NCI-H2171 (cell line): Measurements from ENCODE around the gene LONRF2.

ENCODE experiments used
- DNase-seq: peaks from one replicate; lab custom pipeline; 2025; lab: John Stamatoyannopoulos, UW

The LONRF2 gene

DNA sequence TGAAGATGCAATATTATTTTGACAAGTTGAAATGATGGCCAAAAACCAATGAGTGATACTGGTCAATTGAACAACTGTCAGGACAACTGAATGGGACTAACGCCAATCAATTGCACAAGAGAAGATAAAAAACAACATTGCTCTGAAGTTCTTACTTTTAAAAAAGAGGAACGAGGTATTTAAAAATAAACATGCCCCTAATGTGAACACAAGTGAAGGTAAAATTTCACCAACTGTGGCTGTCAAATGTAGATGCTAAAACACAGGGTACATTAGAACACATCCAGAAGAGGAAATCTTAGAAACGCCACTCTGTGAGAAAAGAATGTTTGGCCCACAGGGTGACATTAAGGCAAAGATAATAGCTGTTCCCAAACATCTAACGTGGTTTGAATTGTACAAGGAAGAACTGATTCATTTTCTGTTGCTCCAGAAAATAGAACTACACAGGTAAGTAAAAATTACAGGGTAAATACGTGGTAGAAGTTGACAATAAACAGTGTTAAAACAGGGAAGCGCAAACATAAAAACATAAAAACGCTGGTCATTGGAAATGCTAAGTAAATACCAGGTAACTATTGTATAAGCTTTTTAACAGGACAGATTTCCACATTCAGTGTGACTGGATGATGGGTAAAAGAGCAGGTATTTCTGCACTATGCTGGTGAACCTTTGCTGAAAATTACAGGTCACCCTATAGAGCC, 20.3 kb downstream of the LONRF2 start:
- DNase-seq = no peak

DNA sequence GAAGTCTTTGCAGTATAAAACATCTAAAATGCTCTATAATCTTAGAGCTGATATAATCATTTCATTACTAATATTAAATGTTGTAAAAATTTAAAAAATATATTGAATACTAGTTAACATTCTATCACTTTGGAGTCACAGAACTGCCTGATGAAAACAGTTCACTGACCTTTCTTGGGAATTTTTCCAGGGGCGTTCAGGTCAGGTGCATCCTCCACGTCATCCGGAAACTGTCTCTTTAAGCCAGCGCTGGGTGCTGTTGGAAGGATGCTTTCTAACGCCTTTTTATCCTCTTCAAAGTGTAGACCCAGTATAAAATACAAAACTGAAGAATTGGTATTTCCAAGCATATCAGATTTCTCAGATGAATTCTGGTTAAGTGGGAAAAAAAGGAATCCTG, 22.8 kb downstream of the LONRF2 start:
- no peak for DNase-seq

DNA sequence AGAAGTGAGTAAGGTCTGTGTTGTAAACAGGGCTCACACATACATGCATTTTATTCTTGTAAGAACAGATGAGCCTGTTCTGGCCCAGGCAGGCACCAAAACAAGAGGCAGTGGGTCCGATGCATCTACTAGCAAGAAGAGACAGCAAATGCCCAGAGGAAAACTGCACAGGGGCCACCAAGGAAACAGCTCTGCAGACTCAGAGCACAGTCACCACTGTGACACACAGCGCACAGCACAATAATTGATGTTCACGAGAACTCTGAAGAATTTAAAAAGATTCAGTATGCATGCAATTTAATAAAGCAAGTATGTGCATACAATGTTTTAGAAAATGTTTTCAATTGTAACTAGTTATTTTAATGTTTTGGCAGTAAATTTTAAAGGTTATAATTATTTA, 24.8 kb downstream of the LONRF2 start:
- DNase-seq = no peak

DNA sequence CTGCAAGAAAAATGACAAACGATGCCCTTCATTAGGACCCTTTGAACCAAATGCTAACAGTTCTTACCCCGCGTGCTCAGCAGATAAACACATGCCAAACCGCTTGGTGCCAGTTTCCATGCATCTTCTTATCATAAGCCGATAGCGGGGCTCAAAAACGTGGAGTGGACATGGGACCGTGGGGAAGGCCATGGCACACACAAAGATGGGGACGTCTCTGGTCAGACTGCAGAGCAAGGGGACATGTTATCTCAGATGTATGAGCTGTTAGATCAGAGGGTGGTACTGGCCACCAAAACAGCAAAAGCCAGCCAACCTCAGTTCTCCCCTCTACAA, 28.2 kb downstream of the LONRF2 start:
- DNase-seq = no peak

DNA sequence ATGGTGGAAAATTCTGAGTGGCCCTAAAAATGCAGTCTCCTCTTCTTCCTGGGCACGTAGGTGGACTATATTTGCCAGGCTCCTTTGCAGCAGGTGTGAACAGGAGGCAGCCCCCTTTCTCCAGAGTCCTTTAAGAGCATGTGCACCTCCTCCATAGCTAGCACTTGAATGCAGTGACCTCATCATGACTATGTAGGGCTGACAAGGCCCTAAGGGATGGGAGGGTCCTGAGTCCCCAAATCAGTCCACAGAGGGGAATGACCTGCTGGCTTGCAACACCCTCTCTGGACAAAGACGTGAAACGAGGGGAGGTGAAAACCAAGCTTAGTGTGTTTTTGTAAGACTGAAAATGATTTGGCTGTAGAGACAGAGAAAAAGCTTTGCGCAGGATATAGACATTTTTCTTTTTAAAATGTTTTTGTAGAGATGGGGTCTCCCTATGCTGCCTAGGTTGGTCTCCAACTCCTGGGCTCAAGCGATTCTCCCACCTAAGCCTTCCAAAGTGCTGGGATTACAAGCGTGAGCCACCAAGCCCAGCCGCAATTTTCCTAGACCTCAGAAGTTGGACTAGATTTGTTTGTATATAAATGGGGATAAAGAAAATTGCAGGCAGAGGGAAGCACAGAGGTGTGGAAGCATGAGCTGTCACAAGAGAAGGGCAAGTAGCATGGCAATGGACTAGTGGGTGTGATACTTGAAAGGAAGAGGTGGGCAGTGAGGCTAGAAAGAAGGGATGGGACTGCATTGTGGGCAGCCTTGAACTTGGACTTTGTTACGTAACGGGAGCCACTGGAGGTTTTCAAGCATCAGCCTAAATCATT, 28.8 kb downstream of the LONRF2 start:
- no peak for DNase-seq

DNA sequence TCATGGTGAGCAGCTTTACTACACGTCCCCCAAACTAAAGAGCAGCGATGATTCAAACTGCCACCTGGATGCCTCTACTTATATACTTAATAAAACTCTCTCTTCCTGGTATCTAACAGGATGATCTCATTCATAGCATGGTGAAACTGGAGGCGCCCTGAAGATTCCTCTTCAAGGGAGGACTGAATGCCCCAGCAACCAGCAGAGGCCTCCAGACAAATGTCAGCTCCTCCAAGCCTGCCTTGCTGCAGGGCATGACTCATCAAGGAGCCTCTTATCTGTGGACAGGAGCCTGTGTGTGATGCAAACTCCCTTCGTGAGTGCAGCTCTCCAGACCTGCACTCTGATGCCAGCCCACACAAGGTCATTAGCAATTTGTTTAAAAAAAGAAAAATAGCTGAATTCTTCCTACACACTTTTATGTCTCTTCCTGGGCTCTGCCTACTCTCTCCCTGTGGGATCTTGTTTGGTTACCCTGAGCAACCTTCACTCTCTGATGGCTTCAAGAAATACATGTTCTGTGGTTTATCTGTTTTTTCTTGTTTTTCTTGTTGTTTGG, 30.2 kb downstream of the LONRF2 start:
- DNase-seq = no peak

DNA sequence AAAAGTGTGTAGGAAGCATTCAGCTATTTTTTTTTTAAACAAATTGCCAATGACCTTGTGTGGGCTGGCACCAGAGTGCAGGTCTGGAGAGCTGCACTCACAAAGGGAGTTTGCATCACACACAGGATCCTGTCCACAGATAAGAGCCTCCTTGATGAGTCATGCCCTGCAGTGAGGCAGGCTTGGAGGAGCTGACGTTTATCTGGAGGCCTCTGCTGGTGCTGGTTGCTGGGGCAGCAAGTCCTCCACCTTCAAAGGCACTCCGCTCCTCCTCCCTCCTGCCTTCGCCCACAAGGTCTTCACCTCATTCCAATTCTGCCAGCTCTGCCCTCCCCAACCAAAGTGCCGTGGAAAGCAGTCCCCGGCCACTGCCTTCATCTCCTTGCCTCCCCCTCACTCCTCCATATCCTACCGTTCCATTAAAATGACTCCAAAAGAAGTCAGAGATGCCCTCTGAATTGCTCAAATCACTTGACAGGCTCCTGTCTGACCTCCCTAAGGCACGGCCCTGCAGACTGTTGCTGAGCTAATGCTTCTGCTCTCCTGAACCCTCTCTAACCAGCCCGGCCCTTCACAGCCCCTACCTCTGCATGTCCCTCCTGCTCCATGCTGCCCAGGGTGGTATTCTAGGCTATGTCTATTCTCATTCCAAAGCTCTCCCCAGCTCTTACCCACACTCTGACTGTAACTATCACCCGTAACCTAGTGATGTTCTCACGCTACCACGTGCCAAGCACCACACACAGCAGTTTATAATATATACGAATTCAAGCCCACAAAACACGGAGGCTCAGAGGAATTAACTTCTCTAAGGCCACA, 30.9 kb downstream of the LONRF2 start:
- no peak for DNase-seq

DNA sequence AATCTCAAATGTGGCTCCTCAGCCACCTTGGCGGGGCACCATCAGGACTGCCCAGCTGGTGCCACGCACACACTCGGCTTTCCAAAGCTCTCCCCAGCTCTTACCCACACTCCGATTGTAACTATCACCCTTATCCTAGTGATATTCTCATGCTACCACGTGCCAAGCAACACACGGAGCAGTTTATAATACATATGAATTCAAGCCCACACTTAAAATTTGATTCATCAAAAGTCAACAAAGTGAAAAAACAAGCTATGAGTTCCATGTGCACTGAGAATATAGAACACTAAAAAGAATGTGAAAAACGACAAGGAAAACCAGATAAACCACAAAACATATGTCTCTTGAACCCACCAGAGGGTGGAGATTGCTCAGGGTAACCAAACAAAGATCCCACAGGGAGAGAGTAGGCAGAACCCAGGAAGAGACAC, 31.6 kb downstream of the LONRF2 start:
- DNase-seq = no peak

DNA sequence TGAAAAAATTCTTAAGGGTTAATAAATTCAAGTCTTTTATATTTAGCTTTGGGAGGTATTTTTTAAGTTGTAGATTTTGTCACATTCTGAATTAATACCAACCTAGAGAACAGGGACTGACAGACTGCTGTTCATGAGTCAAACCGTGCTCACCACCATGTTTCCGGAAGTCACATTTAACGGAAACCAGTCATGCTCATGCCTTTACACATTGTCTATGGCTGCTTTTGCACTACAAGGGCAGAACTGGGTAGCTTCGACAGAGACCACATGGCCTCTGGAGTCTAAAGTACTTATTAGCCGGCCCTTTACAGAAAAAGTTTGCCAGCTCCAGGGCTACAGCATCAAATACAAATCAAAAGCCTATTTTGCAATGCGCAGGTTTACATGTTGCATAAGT, 33.3 kb downstream of the LONRF2 start:
- DNase-seq = no peak

DNA sequence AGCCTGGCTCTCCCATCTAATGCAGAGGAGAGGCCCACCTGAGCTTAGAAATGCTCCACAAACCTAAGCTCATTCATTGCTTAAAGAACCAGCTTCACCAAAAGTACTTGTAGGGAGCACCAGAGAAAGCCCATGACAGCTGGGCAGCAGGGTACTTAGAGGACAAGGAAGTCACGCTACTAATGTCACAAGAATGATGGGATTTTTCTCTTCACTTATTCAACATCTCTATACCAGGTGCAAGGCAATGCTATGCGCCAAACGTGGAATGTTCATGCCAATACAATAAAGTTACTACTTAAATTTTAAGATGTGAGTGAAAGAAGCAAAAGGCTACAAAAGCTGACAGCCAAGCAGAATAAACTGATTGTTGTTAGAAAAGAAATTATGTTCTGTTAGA, 36.0 kb downstream of the LONRF2 start:
- DNase-seq = no peak

DNA sequence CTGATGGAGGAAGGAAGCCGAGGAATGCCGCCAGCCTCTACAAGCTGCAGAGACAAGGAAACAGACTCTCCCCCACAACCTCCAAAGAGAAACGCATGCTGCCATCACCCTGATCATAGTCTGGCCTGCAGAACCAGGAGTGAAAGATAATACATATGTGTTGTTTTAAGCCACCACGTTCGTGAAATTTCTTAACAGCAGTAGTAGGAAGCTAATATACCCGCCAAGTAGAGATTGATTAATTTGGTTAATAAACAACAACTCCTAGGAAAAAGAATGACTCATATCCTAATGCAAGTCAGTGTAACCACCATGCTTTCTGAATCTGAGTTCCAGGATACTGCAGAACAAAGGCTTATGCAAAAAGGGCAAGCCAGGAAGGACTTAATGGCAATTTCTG, 36.6 kb downstream of the LONRF2 start:
- DNase-seq = no peak

DNA sequence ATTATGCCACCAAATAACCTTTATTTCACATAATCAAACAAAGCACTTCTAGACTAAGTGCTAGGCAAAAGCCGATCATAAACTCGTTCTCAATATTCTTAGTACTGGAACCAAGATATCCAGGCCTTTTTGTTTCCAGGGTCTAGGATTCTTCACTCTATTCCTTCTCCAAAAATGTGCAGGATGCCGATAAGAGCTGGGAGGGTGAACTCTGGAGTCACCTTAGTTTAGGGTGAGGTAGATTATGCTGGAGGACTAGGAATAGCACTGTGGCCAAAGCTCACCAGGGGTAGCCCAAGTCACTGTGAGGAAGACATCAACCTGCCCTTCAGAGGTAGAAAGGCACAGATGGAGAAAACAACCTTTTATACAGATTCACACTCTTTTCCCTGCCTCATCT, 37.3 kb downstream of the LONRF2 start:
- DNase-seq = no peak

DNA sequence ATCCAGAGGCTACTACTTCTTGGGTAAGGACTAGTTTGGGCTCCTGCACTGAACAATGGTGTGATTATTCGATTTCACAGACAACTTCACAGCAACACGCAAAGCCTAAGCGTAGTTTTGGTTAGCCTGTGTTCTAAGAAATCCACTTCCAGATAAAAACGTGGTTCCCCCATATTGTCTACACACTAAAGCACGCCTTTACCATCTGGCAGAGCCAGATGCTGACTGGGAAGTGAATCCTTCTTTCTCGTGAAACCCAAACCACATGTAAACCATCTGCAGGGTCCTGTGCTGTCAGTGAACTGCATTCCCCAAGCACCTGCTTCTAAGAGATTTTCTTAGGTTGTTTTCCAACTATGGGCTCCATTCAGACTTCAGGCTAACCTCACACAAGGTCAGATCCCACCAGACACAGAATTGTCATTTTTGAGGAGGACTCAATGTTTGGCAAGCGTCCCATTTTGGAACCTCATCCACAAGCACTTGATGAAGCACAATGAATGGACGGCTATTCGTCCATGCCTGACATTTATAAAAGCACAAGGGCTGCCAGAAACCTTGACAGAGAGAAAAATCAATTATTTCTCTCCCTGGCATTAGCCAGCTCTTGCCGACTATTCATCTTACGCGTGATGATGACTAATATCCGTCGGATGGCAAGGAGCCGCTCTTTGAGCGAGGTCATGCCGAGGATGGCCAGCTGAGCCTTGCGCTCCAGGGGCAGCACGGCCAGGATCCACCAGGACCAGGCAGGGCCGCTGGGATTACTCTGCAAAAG, 38.4 kb downstream of the LONRF2 start:
- peak; percentile 16 for DNase-seq

DNA sequence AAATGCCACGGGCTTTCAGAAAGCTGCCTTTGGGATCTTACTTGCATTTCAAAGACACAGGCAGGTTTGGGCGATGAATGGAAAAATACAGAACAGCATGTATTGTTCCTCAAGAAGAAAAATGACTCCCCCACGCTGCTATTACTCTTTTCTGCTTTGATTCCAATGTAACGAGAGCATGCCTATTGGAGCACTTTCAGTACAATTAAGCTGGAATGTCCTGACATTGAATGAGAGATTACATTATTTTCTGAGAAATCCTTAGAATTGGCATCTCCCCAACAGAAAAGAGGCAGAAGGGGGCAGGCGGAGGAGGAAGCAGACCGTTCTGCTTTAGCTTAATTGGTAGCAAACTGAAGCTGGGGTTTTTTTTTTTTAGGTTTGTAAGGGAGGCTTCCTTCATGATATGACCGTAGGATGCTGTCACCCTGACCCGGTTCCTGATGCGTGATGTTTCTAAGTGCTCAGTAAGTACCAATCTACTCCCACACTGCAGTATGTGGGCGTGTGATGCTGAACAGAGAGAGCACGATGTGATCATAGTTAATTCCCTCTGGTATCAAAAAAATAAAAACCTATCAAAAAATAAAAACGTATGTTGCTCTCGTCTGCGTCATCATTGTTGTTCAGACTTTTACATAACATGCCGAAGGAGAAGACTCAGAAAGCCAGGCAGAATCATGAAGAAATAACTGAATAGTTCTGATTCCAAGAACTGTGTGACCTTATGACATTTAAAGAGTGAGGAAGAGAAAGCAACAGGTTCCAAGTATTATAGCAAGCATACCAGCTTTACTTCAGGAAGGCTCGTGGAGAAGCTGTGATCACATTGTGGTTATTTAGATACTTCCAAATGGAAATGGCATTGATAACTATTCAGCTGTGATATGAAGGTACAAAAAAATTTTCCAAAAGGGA, 40.5 kb downstream of the LONRF2 start:
- DNase-seq = no peak

DNA sequence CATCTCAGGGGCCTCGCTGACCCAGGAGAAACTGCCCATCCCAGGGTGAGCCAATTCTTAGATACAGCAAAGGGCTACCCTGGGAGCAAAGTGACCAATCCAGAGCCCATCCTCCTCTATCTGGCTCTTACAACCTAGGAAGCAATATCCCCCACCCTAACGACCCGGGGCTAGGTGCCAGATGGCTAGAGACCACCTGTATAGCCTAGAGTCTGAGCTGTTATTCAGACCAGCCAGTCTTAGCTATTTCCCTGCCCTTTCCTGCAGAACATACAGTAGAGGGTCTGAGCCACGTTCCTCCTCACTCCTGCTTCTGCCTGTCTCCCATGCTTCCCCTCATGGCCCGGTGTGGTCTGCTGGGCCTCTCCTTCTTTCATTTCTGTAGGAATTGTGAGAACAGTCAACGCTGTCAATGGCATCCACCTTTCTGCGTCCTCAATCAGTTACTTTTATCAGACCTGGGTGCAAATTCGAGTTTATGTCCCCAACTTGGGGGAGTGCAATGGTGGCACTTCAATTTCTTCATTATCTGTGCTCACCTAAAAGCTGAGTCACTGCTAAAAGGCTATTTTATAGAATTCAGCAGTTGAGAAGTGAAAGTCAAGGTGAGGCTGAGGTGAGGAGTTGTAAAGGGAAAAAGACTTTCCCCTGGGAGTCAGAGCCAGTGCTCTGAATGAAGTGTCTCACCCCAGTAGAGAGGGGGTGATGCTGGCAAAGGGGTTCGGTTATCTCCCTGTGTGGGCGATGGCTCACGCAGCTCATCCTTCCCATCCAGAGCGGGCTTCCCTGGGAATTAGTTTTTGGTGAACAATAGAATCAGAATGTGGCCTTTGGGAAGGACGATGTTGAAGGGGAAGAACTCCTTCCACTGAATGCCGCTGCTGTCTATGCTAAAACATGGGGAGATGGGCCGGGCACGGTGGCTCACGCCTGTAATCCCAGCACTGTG, 42.4 kb downstream of the LONRF2 start:
- no peak for DNase-seq

DNA sequence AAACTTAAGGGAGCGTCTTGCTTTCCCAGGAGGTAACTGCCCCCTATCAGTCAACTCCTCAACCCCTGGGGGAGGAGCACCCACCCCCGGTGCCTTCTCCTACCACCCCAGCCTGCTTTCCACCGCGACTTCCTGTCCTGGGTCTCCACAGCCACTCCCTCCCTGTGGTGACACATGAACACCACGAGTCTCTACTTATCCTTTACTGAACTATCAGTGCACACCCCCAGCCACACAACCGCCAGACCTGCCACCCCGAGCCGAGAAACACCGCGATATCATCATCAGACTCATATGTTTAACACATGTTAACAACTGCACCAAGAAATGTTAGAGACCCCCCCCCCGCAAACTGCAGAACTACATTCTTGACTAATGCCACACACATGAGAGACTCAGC, 43.3 kb downstream of the LONRF2 start:
- DNase-seq = no peak

DNA sequence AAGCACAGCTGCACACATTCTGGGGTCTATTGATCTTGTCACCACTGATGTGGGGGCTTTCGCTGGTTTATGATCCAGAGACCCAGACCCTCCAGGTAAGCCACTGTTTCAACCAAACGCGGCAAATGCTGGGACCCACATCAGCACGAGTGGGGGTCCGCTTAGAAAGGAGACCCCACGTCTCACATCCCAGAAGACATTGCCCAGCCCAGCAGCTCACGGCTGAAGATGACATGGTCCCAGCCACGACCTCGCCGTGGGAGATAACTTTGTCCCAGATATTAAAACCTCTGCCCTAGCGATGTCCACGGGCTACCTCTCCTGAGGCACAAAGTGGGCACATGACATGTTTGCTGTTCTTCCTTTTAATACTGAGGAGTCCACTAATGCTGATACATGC, 43.8 kb downstream of the LONRF2 start:
- no peak for DNase-seq

DNA sequence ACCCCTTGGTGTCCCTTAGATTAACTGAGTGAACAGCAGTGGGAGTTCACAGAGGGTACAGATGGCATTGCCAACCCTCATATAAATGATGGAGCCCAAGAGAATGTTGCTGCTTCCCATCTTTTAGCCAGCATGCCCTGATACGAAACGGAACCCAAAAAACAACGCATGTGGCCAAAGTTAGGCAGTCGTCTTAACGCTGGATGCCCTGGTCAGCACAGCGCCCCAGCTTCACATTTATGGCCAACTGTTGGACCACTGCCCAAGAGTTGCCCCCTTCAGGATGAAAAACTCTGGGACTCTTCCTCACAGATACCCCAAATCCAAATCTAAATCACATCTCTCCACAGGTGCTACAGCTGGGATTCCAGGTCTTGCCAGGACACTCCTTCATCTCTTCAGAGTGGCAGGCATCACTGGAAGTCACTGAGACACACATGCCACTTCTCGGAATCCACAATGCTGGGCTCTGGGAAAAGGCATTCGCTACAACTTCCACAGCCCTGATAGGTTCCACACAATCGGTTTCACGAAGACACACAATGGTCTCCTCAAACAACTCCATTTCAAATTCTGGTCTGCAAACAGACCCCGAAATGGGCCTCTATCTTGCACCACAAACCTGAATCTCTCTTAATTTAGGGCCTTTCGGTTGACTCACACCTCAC, 44.6 kb downstream of the LONRF2 start:
- DNase-seq = no peak

DNA sequence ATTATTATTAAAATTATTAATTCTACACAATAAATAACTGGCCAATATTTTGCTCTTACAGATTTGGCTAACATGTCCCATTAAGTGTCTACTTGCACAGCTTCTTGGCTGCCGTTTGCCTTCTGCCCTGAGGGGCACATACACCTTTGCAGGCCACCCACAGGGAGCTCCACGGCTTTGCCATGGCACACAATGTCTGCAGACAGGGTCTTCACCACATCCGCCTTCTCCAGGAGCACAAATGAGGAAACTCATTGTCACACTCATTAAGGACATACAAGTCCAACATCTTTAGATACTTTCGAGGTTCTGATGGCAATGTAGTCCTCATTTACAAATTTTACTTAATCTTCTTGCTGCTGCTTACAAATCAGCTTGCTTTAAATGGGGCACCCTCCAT, 45.6 kb downstream of the LONRF2 start:
- DNase-seq = no peak
